Neural cell (in vitro differentiated cells): ENCODE measurements around the gene GNAI1.

Source experiments
- EZH2 ChIP-seq: fragments of 200-600, 300-800 bp; shearing (Covaris generic), sonication (generic); IDR thresholded peaks from 2 replicates; pipeline ENCODE4 v1.6.1; 2014; ENCODE audit warnings: antibody characterized with exemption, low read length, borderline replicate concordance, mild to moderate bottlenecking; ENCODE audit not compliant: insufficient read depth, poor library complexity, severe bottlenecking
- MXI1 ChIP-seq: fragments of 450-650 bp; conservative IDR thresholded peaks from 2 replicates; pipeline ENCODE4 v1.6.1; 2014; ENCODE audit warnings: antibody characterized with exemption, mild to moderate bottlenecking; ENCODE audit not compliant: poor library complexity, severe bottlenecking
- TAF1 ChIP-seq: IDR thresholded peaks from 2 replicates; pipeline ENCODE4 v1.6.1; 2012; ENCODE audit warnings: low read depth
- TF ChIP-seq, protein P1 (sequence below): fragments of 450-650 bp; IDR thresholded peaks from 2 replicates; pipeline ENCODE4 v1.5.1; 2014; ENCODE audit warnings: antibody characterized with exemption, mild to moderate bottlenecking, moderate library complexity; ENCODE audit not compliant: poor library complexity, severe bottlenecking

- TF ChIP-seq, protein P1, sequence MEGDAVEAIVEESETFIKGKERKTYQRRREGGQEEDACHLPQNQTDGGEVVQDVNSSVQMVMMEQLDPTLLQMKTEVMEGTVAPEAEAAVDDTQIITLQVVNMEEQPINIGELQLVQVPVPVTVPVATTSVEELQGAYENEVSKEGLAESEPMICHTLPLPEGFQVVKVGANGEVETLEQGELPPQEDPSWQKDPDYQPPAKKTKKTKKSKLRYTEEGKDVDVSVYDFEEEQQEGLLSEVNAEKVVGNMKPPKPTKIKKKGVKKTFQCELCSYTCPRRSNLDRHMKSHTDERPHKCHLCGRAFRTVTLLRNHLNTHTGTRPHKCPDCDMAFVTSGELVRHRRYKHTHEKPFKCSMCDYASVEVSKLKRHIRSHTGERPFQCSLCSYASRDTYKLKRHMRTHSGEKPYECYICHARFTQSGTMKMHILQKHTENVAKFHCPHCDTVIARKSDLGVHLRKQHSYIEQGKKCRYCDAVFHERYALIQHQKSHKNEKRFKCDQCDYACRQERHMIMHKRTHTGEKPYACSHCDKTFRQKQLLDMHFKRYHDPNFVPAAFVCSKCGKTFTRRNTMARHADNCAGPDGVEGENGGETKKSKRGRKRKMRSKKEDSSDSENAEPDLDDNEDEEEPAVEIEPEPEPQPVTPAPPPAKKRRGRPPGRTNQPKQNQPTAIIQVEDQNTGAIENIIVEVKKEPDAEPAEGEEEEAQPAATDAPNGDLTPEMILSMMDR, result no peak
- TF ChIP-seq TAF1 (no peak), EZH2 (no peak), MXI1 (no peak)
Measured at GRCh38 chr7:80181411-80181810, 46.8 kb downstream of the GNAI1 start.
